22Rv1 (cell line): ENCODE results near the gene ALG12.

ENCODE experiments used
- H3K27ac ChIP-seq: fragments of 450-650 bp; 2 replicates; pipeline ENCODE4 v1.5.1; 2017
- CTCF ChIP-seq: fragments of 450-650 bp; IDR thresholded peaks from 2 replicates; pipeline ENCODE4 v1.5.1; 2017; ENCODE audit warnings: mild to moderate bottlenecking
- ZFX ChIP-seq: fragments of 450-650 bp; IDR thresholded peaks from 2 replicates; pipeline ENCODE4 v1.6.1; 2017; ENCODE audit warnings: antibody characterized with exemption, borderline replicate concordance

The ALG12 gene

DNA sequence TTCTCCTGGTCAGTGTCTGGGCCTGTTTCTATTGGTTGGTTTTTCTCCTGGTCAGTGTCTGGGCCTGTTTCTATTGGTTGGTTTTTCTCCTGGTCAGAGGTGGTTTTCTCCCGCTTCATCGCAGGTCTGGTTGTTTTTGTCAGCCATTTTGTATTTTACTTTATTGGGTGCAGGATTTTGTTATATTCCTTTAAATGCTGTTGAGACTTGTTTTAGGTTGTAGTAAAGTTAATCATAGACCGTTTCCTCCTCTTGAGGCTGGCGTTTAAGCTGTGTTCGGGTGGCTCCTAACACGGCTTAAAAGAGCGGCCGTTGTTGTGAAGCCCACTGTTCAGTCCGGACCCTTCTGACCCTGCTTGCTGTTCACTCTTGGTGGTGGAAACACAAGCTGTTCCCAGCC is 38.4 kb downstream of the ALG12 start:
- no peak for TF ChIP-seq ZFX
- no peak for TF ChIP-seq CTCF
- no peak overlapping the region for H3K27ac ChIP-seq

DNA sequence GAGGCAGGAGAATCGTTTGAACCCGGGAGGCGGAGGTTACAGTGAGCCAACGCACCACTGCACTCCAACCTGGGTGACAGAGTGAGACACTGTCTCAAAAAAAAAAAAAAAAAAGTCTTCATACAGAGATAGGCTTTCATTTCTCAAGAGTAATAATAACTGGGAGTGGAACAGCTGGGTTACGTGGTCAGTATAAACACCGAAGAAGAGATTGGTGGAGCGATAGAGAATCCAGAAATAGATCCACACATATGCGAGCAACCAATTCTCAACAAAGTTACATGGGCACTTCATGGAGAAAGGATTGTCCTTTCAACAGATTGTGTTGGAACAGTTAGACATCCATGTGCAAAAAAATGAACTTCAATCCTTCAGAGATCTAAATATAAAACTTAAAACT is 40.0 kb downstream of the ALG12 start:
- TF ChIP-seq CTCF (no peak), ZFX (no peak)
- H3K27ac ChIP-seq = no peak overlapping the region

GRCh38 chr22:49877642-49878041 is 40.6 kb downstream of the ALG12 start:
- no peak overlapping the region for H3K27ac ChIP-seq
- no peak for TF ChIP-seq CTCF
- TF ChIP-seq ZFX = no peak

DNA sequence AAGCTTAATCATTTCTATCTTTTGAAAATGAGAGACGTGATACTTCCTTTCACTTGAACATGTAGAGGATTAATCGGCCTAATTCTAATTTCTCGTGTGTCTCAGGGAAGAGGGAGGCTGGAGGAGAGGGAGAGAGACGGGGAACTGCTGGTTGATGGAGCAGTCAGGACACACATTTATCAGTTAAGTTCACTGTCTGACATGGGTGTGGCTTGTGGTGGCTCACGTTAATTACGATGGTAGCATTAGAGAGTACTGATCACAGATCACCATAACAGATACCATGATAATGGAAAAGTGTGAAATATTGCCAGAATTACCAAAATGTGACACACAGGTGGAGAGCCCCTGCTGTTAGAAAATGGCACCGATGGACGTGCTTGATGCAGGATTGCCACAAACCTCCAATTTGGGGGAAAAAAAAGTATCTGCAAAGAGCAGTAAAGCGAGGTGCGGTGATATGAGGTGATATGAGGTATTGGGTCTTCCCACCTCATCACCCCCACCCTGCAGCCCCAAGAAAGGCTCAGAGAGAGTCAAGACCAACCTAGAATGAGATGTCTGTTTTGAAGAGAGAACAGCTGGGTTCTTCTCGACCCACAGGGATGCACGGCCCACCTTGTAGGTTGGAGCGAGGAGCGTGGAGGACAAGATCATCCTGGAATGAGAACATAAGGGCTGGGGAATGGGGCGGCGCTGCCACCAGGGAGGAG is 44.9 kb downstream of the ALG12 start:
- TF ChIP-seq ZFX = no peak
- TF ChIP-seq CTCF = no peak
- no peak overlapping the region for H3K27ac ChIP-seq

- no peak for TF ChIP-seq ZFX
- no peak for TF ChIP-seq CTCF
- H3K27ac ChIP-seq = no peak overlapping the region
Measured at GRCh38 chr22:49872347-49872746, 45.9 kb downstream of the ALG12 start.

- TF ChIP-seq CTCF (no peak), ZFX (no peak)
- H3K27ac ChIP-seq = peak overlapping the region; percentile 53
Measured at GRCh38 chr22:49871482-49871881, 46.8 kb downstream of the ALG12 start.

GRCh38 chr22:49869845-49870712 is 48.2 kb downstream of the ALG12 start:
- no peak overlapping the region for H3K27ac ChIP-seq
- TF ChIP-seq CTCF = no peak
- no peak for TF ChIP-seq ZFX
